ENCODE results near the gene PARD3. TPM values are rescaled to one million over a fixed set of nuclear protein-coding genes. Genes with fewer than 3 reads are reported as not detected.
A peak's percentile ranks its signal among the peaks of the same experiment; 100 is the strongest.

PARD3 gene
- polyA plus RNA-seq, 2 of the 4 experiments (the other 2 are of a cell fraction), result 110 to 200 TPM

DNA sequence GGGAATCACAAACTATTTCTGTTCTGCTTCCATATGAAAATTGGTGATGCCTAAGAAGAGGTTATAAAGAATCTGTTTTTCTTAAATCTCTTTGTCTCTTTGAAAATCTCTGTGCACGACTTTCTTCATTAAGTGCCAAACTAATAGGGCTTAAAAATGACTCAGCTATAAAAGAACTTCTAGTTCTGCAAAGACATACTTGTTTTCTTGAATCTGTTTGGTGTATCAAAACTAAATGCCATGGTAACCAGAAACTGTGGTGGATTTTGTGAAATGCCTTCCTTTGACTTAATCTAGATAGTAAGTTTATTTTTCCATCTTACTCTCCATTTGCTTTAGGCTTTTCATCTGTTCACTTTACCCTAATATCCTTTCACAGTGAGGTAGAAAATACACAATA, 417.8 kb downstream of the PARD3 start:
- no peak for DNase-seq (ENCODE audit: low read depth in 1 of 2, low spot score in 1 of 2)
- FAIRE-seq, result no peak
- TF ChIP-seq MAFK (IDR thresholded peaks at IDR 0.05; ENCODE audit: partially characterized antibody) (peak; percentile 60), FOSL2 (IDR thresholded peaks at IDR 0.05) (no peak), FOSL2 (CRISPR knock-in tag; IDR thresholded peaks at IDR 0.05) (no peak)
- 76% methylated on average over 1 of the region's 1 CpG for WGBS (ENCODE audit: missing lambda C conversion rate)
- CTCF ChIA-PET, result interaction anchor here (1.1 kb wide), 1 partner anchor 36 kb away, joined by 3 read pairs; no protein-coding TSS in a partner anchor
- POLR2A ChIA-PET, result no interaction called here
- Histone ChIP-seq H3K4me3 (no peak overlapping the region), H3K4me2 (peak overlapping the region; percentile 6; the same call in 1 of the 3 replicates), H3K4me1 (peaks cover 49% of the 10 kb centered on the region), H3K27ac (peak overlapping the region; percentile 37 to 61; a peak in 5 of 6 replicates), H3K9me3 (no peaks in the 10 kb centered on the region)
- no peak for ATAC-seq

DNA sequence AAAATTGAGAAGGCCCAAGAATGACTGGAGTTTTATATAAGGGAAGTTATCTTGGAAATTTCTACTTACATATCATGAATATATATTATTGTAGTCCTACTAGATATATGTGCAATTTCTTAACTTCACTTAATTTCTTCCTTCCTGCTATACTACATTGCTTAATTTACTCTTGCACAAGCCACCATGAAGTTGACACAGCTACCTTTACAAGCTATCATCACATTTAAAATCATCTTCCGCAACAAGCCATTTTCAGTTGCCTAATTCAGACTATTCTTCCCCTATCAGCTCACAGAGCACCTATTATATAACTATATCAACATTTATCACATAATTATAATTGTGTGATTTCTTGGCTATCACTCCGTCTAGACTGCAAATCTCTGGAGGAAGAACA, 418.4 kb downstream of the PARD3 start:
- Histone ChIP-seq H3K4me2 (peak overlapping the region; percentile 6; the same call in 1 of the 3 replicates), H3K27ac (peak overlapping the region; percentile 37 to 61; a peak in 4 of 6 replicates), H3K9me3 (no peaks in the 10 kb centered on the region), H3K4me3 (no peak overlapping the region), H3K4me1 (peaks cover 46% of the 10 kb centered on the region)
- no peak for FAIRE-seq
- 87% methylated on average over 2 of the region's 2 CpGs for WGBS (ENCODE audit: missing lambda C conversion rate)
- ATAC-seq, result no peak
- ChIA-PET CTCF (interaction anchor here (1.4 kb wide), 1 partner anchor 1066 kb away, joined by 3 read pairs; no protein-coding TSS in a partner anchor), POLR2A (no interaction called here)
- TF ChIP-seq RCOR1 (IDR thresholded peaks at IDR 0.05; ENCODE audit: low read depth, low read length), result no peak
- peak; percentile 54 to 58; a peak in 2 of 4 replicates for TF ChIP-seq CEBPB (IDR thresholded peaks at IDR 0.05)
- TF ChIP-seq SREBF2 (IDR thresholded peaks at IDR 0.05), result no peak
- TF ChIP-seq, protein P1, sequence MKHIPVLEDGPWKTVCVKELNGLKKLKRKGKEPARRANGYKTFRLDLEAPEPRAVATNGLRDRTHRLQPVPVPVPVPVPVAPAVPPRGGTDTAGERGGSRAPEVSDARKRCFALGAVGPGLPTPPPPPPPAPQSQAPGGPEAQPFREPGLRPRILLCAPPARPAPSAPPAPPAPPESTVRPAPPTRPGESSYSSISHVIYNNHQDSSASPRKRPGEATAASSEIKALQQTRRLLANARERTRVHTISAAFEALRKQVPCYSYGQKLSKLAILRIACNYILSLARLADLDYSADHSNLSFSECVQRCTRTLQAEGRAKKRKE (CRISPR knock-in tag; IDR thresholded peaks at IDR 0.05; ENCODE audit: low read depth), result no peak
- TF ChIP-seq NR3C1 (IDR thresholded peaks at IDR 0.05), result no peak
- TF ChIP-seq ZC3H11A (IDR thresholded peaks at IDR 0.05), result no peak
- no peak for DNase-seq (ENCODE audit: low read depth in 1 of 2, low spot score in 1 of 2)

DNA sequence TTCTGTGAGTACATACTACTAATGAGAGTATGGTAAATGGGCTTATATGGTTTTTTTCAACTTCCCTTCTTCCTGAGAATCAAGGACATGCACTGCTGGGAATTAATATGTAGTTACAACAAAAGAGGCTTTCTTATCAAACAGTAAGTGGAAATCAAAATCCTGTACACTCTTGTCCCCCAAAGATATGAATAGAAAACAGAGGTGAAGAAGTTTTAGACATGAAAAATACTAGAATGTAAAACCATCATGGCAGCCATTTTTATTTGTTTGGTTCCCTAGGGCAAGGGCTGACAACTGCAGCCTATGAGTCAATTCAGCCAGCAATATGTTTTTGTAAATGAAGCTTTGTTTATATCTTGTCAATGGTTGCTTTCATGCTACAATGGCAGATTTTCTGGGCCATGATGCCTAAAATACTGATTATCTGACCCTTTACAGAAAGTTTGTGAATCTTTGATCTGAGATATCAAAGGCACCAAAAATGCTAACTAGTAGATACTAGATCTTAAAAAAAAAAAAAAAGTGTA, 422.4 kb downstream of the PARD3 start:
- H3K4me2 ChIP-seq, result no peak overlapping the region
- peak overlapping the region in 1 of 2 experiments; percentile 51; a peak in 2 of 6 replicates for H3K27ac ChIP-seq
- ATAC-seq, result no peak
- H3K4me3 ChIP-seq, result no peak overlapping the region
- CTCF ChIA-PET, result interaction anchor here (0.9 kb wide), 1 partner anchor 10 kb away, joined by 4 read pairs; no protein-coding TSS in a partner anchor
- no peaks in the 10 kb centered on the region for H3K9me3 ChIP-seq
- no peak for DNase-seq (ENCODE audit: low read depth in 1 of 2, low spot score in 1 of 2)
- TF ChIP-seq, protein P2, sequence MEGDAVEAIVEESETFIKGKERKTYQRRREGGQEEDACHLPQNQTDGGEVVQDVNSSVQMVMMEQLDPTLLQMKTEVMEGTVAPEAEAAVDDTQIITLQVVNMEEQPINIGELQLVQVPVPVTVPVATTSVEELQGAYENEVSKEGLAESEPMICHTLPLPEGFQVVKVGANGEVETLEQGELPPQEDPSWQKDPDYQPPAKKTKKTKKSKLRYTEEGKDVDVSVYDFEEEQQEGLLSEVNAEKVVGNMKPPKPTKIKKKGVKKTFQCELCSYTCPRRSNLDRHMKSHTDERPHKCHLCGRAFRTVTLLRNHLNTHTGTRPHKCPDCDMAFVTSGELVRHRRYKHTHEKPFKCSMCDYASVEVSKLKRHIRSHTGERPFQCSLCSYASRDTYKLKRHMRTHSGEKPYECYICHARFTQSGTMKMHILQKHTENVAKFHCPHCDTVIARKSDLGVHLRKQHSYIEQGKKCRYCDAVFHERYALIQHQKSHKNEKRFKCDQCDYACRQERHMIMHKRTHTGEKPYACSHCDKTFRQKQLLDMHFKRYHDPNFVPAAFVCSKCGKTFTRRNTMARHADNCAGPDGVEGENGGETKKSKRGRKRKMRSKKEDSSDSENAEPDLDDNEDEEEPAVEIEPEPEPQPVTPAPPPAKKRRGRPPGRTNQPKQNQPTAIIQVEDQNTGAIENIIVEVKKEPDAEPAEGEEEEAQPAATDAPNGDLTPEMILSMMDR (IDR thresholded peaks at IDR 0.05), result no peak
- no peak for TF ChIP-seq CBX8 (IDR thresholded peaks at IDR 0.05)
- no peak for TF ChIP-seq ZNF302 (CRISPR knock-in tag; IDR thresholded peaks at IDR 0.05)
- no peak for TF ChIP-seq ESRRA (IDR thresholded peaks at IDR 0.05; ENCODE audit: borderline replicate concordance, low read length)
- TF ChIP-seq, protein P3, sequence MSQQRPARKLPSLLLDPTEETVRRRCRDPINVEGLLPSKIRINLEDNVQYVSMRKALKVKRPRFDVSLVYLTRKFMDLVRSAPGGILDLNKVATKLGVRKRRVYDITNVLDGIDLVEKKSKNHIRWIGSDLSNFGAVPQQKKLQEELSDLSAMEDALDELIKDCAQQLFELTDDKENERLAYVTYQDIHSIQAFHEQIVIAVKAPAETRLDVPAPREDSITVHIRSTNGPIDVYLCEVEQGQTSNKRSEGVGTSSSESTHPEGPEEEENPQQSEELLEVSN (IDR thresholded peaks at IDR 0.05; ENCODE audit: borderline replicate concordance, low read depth), result no peak
- no peak for TF ChIP-seq ZSCAN20 (CRISPR knock-in tag; IDR thresholded peaks at IDR 0.05)
- no peak for TF ChIP-seq RARB (CRISPR knock-in tag; IDR thresholded peaks at IDR 0.05)
- no peak for TF ChIP-seq POLR2AphosphoS2 (conservative IDR thresholded peaks at IDR 0.05; ENCODE audit: low read length)
- TF ChIP-seq, protein P4, sequence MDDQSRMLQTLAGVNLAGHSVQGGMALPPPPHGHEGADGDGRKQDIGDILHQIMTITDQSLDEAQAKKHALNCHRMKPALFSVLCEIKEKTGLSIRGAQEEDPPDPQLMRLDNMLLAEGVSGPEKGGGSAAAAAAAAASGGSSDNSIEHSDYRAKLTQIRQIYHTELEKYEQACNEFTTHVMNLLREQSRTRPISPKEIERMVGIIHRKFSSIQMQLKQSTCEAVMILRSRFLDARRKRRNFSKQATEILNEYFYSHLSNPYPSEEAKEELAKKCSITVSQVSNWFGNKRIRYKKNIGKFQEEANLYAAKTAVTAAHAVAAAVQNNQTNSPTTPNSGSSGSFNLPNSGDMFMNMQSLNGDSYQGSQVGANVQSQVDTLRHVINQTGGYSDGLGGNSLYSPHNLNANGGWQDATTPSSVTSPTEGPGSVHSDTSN (IDR thresholded peaks at IDR 0.05), result no peak
- POLR2A ChIA-PET, result interaction anchor here (0.7 kb wide), 1 partner anchor 24 kb away, joined by 3 read pairs; no protein-coding TSS in a partner anchor
- H3K4me1 ChIP-seq, result peaks cover 49% of the 10 kb centered on the region
- FAIRE-seq, result no peak

Measured in A549 (cell line).